IPS-18c (cell line): ENCODE data around the gene CYGB.
"Not testable (repeated sequence)": the region's sequence is repeated elsewhere in the genome, so short reads cannot be mapped to it uniquely, and the experiment has no call there.

Experiments used
- H3K4me3 ChIP-seq: 2 replicates; pipeline ENCODE4 v1.7.0; 2013; ENCODE audit warnings: low read depth, mild to moderate bottlenecking, low read length, moderate library complexity; ENCODE audit not compliant: insufficient read depth
- H3K9me3 ChIP-seq: one replicate; pipeline ENCODE4 v1.6.1; 2013; ENCODE audit warnings: mild to moderate bottlenecking, low read length, moderate library complexity; ENCODE audit not compliant: control insufficient read depth, insufficient read depth

Gene CYGB

GRCh38 chr17:76533640-76534359 lies 3.7 kb downstream of the CYGB start:
- not testable (repeated sequence) for H3K4me3 ChIP-seq, H3K9me3 ChIP-seq

- Histone ChIP-seq H3K9me3 (no peaks in the 10 kb centered on the region), H3K4me3 (no peak overlapping the region)
Observed at GRCh38 chr17:76532072-76532651, 5.3 kb downstream of the CYGB start.

GRCh38 chr17:76531486-76532038 lies 5.9 kb downstream of the CYGB start:
- H3K9me3 ChIP-seq: no peaks in the 10 kb centered on the region
- no peak overlapping the region for H3K4me3 ChIP-seq

- Histone ChIP-seq H3K9me3 (no peaks in the 10 kb centered on the region), H3K4me3 (no peak overlapping the region)
Observed at GRCh38 chr17:76530811-76531485, 6.6 kb downstream of the CYGB start.

GRCh38 chr17:76530095-76530723 lies 7.3 kb downstream of the CYGB start:
- no peak overlapping the region for H3K4me3 ChIP-seq

GRCh38 chr17:76529224-76530094 lies 8.1 kb downstream of the CYGB start:
- no peak overlapping the region for H3K4me3 ChIP-seq

More at GRCh38 chr17:76530095-76530723, 7.3 kb downstream of the CYGB start:
- H3K9me3 ChIP-seq: no peaks in the 10 kb centered on the region

GRCh38 chr17:76528528-76529223 lies 8.8 kb downstream of the CYGB start:
- Histone ChIP-seq H3K4me3 (no peak overlapping the region), H3K9me3 (no peaks in the 10 kb centered on the region)

More at GRCh38 chr17:76529224-76530094, 8.1 kb downstream of the CYGB start:
- H3K9me3 ChIP-seq: no peaks in the 10 kb centered on the region

- H3K9me3 ChIP-seq: no peaks in the 10 kb centered on the region
- H3K4me3 ChIP-seq: no peak overlapping the region
Observed at GRCh38 chr17:76528156-76528527, 9.4 kb downstream of the CYGB start.

- peak overlapping the region; percentile 28; the same call in 1 of the 2 replicates for H3K4me3 ChIP-seq
- H3K9me3 ChIP-seq: no peaks in the 10 kb centered on the region
Observed at GRCh38 chr17:76527430-76528111, 9.9 kb downstream of the CYGB start.

GRCh38 chr17:76527016-76527415 lies 10.5 kb downstream of the CYGB start:
- not testable (repeated sequence) for H3K4me3 ChIP-seq, H3K9me3 ChIP-seq

GRCh38 chr17:76525513-76525833 lies 12.0 kb downstream of the CYGB start:
- not testable (repeated sequence) for H3K9me3 ChIP-seq, H3K4me3 ChIP-seq

- Histone ChIP-seq H3K4me3 (no peak overlapping the region), H3K9me3 (no peaks in the 10 kb centered on the region)
Observed at GRCh38 chr17:76524598-76525512, 12.7 kb downstream of the CYGB start.

- Histone ChIP-seq H3K9me3 (no peaks in the 10 kb centered on the region), H3K4me3 (no peak overlapping the region)
Observed at GRCh38 chr17:76523084-76524037, 14.1 kb downstream of the CYGB start.

- not testable (repeated sequence) for H3K9me3 ChIP-seq
Observed at GRCh38 chr17:76521683-76522082, 15.8 kb downstream of the CYGB start.

More at GRCh38 chr17:76521683-76522082, 15.8 kb downstream of the CYGB start:
- not testable (repeated sequence) for H3K4me3 ChIP-seq
